SK-N-SH treated with all-trans-retinoic acid at 6 μM for 48 hours (cell line): ENCODE data around the gene AMOTL2.

ENCODE experiments used
- ATAC-seq: fragments of 200-7000 bp; cut with Tn5 transposase; 3 replicates; pipeline ENCODE4 v1.9.1; 2020; ENCODE audit warnings: mild to moderate bottlenecking, moderate library complexity
- BACH2 ChIP-seq: fragments of 250-450 bp; sonication (Bioruptor Pico); IDR thresholded peaks from 2 replicates; pipeline ENCODE4 v1.9.0; 2021; ENCODE audit warnings: mild to moderate bottlenecking, borderline replicate concordance
- CSDC2 ChIP-seq: fragments of 250-450 bp; sonication (Bioruptor Pico); IDR thresholded peaks from 2 replicates; pipeline ENCODE4 v1.5.0; 2020; ENCODE audit warnings: mild to moderate bottlenecking, moderate library complexity
- GLIS3 ChIP-seq: fragments of 250-450 bp; sonication (Bioruptor Pico); IDR thresholded peaks from 2 replicates; pipeline ENCODE4 v1.5.0; 2020; ENCODE audit warnings: mild to moderate bottlenecking, moderate library complexity
- ISL1 ChIP-seq: fragments of 250-450 bp; sonication (Bioruptor Pico); IDR thresholded peaks from 2 replicates; pipeline ENCODE4 v2.1.2; 2022; ENCODE audit warnings: mild to moderate bottlenecking, moderate library complexity
- OSR1 ChIP-seq: fragments of 250-450 bp; sonication (Bioruptor Pico); IDR thresholded peaks from 2 replicates; pipeline ENCODE4 v1.8.0; 2022; ENCODE audit warnings: moderate library complexity, mild to moderate bottlenecking, inconsistent platforms
- PPARA ChIP-seq: fragments of 250-450 bp; sonication (Bioruptor Pico); IDR thresholded peaks from 2 replicates; pipeline ENCODE4 v1.5.0; 2020; ENCODE audit warnings: mild to moderate bottlenecking, borderline replicate concordance
- RARB ChIP-seq: fragments of 250-450 bp; sonication (Bioruptor Pico); IDR thresholded peaks from 2 replicates; pipeline ENCODE4 v1.8.0; 2021; ENCODE audit warnings: mild to moderate bottlenecking, moderate library complexity
- SNAI2 ChIP-seq: fragments of 250-450 bp; sonication (Bioruptor Pico); IDR thresholded peaks from 2 replicates; pipeline ENCODE4 v1.5.0; 2020; ENCODE audit warnings: mild to moderate bottlenecking, moderate library complexity
- TCF4 ChIP-seq: fragments of 250-450 bp; sonication (Bioruptor Pico); IDR thresholded peaks from 2 replicates; pipeline ENCODE4 v1.8.0; 2021; ENCODE audit warnings: mild to moderate bottlenecking, moderate library complexity, borderline replicate concordance
- TOX ChIP-seq: fragments of 250-450 bp; sonication (Bioruptor Pico); IDR thresholded peaks from 2 replicates; pipeline ENCODE4 v1.8.0; 2021; ENCODE audit warnings: mild to moderate bottlenecking, moderate library complexity, borderline replicate concordance
- ZC3H10 ChIP-seq: fragments of 250-450 bp; sonication (Bioruptor Pico); IDR thresholded peaks from 2 replicates; pipeline ENCODE4 v1.5.1; 2021; ENCODE audit warnings: mild to moderate bottlenecking, moderate library complexity
- ZFP3 ChIP-seq: fragments of 250-450 bp; sonication (Bioruptor Pico); IDR thresholded peaks from 2 replicates; pipeline ENCODE4 v1.5.0; 2020; ENCODE audit warnings: mild to moderate bottlenecking, moderate library complexity
- ZFP30 ChIP-seq: fragments of 450-650 bp; formaldehyde crosslinking; IDR thresholded peaks from 2 replicates; pipeline ENCODE4 v1.5.0; 2022; ENCODE audit warnings: mild to moderate bottlenecking, moderate library complexity
- ZNF565 ChIP-seq: fragments of 450-650 bp; formaldehyde crosslinking; conservative IDR thresholded peaks from 2 replicates; pipeline ENCODE4 v1.5.0; 2020; ENCODE audit warnings: low read depth, mild to moderate bottlenecking, moderate library complexity
- ZNF70 ChIP-seq: fragments of 450-650 bp; formaldehyde crosslinking; IDR thresholded peaks from 2 replicates; pipeline ENCODE4 v1.5.0; 2020; ENCODE audit warnings: mild to moderate bottlenecking, moderate library complexity
- ZNF8 ChIP-seq: fragments of 450-650 bp; formaldehyde crosslinking; IDR thresholded peaks from 2 replicates; pipeline ENCODE4 v1.5.0; 2020; ENCODE audit warnings: mild to moderate bottlenecking, moderate library complexity
- TF ChIP-seq, protein P1 (sequence below): fragments of 250-450 bp; sonication (Bioruptor Pico); IDR thresholded peaks from 2 replicates; pipeline ENCODE4 v1.8.0; 2021; ENCODE audit warnings: low read depth, mild to moderate bottlenecking, moderate library complexity, borderline replicate concordance
- TF ChIP-seq, protein P2 (sequence below): fragments of 250-450 bp; sonication (Bioruptor Pico); IDR thresholded peaks from 2 replicates; pipeline ENCODE4 v1.5.0; 2020; ENCODE audit warnings: mild to moderate bottlenecking, moderate library complexity
- TF ChIP-seq, protein P3 (sequence below): fragments of 250-450 bp; sonication (Bioruptor Pico); IDR thresholded peaks from 2 replicates; pipeline ENCODE4 v1.5.1; 2021; ENCODE audit warnings: mild to moderate bottlenecking, moderate library complexity
- TF ChIP-seq, protein P4 (sequence below): fragments of 250-450 bp; sonication (Bioruptor Pico); IDR thresholded peaks from 2 replicates; pipeline ENCODE4 v1.8.0; 2020; ENCODE audit warnings: mild to moderate bottlenecking, moderate library complexity, borderline replicate concordance

The AMOTL2 gene

DNA sequence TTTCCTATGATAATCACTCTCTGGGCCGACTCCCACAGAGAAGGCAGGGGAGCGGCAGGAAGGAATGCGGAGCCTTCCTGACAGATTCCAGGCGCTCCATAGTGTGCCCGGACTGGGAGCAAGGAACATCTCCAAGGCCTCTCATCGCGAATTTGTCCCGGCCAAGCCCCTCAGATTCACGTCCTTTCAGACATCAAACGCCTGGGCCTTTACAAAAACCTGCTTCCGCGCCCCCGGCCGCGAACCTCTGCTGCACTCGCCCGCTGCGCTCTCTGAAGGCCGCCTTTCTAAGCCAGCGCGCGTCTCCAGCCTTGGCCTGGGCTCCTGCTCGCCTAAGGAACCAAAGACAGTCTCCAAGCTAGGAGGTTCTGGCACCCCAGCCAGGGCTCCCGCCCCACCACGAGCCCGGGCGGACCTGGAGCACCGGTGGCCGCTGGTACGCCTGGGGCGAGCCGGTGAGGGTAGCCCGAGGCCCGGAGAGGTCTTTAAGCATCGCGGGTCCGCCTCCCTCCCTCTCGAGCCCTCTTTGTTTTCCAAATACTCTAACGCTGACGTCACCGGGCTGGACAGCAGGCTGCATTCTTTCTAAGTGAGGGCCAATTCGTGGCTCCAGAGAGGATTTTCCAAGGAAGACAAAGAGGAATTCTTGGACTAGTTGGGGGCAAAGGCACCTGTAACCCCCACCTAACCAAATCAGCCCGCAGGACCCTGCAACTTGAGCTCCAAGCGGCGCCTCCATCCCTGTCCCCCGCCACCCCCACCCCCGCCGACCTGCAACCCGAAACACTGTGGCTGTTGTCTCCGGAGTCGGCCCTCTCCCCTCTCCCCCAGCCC, 759 bp downstream of the AMOTL2 start (continued):
- TF ChIP-seq, protein P1, sequence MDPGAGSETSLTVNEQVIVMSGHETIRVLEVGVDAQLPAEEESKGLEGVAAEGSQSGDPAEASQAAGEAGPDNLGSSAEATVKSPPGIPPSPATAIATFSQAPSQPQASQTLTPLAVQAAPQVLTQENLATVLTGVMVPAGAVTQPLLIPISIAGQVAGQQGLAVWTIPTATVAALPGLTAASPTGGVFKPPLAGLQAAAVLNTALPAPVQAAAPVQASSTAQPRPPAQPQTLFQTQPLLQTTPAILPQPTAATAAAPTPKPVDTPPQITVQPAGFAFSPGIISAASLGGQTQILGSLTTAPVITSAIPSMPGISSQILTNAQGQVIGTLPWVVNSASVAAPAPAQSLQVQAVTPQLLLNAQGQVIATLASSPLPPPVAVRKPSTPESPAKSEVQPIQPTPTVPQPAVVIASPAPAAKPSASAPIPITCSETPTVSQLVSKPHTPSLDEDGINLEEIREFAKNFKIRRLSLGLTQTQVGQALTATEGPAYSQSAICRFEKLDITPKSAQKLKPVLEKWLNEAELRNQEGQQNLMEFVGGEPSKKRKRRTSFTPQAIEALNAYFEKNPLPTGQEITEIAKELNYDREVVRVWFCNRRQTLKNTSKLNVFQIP (CRISPR knock-in tag): no peak

DNA sequence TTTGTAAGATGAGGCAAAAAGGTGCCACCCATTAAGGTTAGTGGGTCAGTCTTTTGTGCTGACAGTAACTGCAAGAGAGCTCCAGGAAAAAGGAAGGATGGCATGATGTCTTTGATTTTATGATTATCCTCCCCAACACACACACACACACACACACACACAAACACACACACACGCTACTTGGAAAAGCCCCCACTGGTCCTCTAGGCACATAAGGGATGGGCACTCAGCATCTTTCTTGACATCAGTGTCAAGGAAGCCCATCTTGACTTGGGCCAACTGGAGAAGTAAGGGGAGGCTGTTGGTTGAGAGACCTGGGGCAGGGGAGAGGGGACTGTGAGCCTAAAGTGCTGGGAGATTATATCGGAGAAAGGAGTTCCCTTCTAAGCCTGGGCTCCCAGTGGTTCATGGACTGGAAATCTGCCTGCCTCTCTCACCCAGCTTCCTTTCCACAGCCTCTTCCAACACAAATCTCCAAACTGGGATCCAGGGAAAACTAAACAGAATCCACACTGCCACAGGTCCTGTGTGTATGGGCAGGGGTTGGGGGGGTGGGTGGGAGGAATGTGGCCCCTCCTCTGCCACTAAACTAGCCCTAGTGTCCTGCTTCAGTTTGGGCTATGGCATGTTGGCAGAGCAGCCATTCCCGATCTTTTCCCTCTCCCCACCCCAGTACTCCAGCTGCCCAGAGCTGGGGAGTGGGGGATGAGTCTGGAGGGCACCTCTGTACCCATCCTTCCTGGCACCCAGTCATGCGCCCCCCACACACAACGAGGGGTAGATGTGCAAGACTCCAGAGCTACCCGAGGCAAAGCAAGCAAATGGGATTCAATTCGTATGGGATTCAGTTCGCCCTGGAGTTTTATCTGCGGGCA, 1.6 kb downstream of the AMOTL2 start:
- no peak for ATAC-seq
- TF ChIP-seq, protein P2, sequence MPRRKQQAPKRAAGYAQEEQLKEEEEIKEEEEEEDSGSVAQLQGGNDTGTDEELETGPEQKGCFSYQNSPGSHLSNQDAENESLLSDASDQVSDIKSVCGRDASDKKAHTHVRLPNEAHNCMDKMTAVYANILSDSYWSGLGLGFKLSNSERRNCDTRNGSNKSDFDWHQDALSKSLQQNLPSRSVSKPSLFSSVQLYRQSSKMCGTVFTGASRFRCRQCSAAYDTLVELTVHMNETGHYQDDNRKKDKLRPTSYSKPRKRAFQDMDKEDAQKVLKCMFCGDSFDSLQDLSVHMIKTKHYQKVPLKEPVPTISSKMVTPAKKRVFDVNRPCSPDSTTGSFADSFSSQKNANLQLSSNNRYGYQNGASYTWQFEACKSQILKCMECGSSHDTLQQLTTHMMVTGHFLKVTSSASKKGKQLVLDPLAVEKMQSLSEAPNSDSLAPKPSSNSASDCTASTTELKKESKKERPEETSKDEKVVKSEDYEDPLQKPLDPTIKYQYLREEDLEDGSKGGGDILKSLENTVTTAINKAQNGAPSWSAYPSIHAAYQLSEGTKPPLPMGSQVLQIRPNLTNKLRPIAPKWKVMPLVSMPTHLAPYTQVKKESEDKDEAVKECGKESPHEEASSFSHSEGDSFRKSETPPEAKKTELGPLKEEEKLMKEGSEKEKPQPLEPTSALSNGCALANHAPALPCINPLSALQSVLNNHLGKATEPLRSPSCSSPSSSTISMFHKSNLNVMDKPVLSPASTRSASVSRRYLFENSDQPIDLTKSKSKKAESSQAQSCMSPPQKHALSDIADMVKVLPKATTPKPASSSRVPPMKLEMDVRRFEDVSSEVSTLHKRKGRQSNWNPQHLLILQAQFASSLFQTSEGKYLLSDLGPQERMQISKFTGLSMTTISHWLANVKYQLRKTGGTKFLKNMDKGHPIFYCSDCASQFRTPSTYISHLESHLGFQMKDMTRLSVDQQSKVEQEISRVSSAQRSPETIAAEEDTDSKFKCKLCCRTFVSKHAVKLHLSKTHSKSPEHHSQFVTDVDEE: no peak
- TF ChIP-seq ISL1 (CRISPR knock-in tag) (no peak), GLIS3 (no peak), CSDC2 (no peak), ZNF8 (CRISPR knock-in tag) (no peak), RARB (no peak), OSR1 (CRISPR knock-in tag) (no peak), PPARA (CRISPR knock-in tag) (no peak), ZC3H10 (CRISPR knock-in tag) (no peak), ZFP3 (CRISPR knock-in tag) (no peak), TOX (no peak), TCF4 (CRISPR knock-in tag) (no peak), ZNF565 (CRISPR knock-in tag) (no peak), BACH2 (CRISPR knock-in tag) (no peak), ZFP30 (CRISPR knock-in tag) (no peak), ZNF70 (CRISPR knock-in tag) (no peak), SNAI2 (CRISPR knock-in tag) (no peak)
- TF ChIP-seq, protein P3, sequence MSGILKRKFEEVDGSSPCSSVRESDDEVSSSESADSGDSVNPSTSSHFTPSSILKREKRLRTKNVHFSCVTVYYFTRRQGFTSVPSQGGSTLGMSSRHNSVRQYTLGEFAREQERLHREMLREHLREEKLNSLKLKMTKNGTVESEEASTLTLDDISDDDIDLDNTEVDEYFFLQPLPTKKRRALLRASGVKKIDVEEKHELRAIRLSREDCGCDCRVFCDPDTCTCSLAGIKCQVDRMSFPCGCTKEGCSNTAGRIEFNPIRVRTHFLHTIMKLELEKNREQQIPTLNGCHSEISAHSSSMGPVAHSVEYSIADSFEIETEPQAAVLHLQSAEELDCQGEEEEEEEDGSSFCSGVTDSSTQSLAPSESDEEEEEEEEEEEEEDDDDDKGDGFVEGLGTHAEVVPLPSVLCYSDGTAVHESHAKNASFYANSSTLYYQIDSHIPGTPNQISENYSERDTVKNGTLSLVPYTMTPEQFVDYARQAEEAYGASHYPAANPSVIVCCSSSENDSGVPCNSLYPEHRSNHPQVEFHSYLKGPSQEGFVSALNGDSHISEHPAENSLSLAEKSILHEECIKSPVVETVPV: no peak
- TF ChIP-seq, protein P1 (CRISPR knock-in tag): no peak
- TF ChIP-seq, protein P4, sequence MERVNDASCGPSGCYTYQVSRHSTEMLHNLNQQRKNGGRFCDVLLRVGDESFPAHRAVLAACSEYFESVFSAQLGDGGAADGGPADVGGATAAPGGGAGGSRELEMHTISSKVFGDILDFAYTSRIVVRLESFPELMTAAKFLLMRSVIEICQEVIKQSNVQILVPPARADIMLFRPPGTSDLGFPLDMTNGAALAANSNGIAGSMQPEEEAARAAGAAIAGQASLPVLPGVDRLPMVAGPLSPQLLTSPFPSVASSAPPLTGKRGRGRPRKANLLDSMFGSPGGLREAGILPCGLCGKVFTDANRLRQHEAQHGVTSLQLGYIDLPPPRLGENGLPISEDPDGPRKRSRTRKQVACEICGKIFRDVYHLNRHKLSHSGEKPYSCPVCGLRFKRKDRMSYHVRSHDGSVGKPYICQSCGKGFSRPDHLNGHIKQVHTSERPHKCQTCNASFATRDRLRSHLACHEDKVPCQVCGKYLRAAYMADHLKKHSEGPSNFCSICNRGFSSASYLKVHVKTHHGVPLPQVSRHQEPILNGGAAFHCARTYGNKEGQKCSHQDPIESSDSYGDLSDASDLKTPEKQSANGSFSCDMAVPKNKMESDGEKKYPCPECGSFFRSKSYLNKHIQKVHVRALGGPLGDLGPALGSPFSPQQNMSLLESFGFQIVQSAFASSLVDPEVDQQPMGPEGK (CRISPR knock-in tag): no peak
